ENCODE results near the gene MALL.
"Not testable (repeated sequence)": the region's sequence is repeated elsewhere in the genome, so short reads cannot be mapped to it uniquely, and the experiment has no call there.

MALL gene

DNA sequence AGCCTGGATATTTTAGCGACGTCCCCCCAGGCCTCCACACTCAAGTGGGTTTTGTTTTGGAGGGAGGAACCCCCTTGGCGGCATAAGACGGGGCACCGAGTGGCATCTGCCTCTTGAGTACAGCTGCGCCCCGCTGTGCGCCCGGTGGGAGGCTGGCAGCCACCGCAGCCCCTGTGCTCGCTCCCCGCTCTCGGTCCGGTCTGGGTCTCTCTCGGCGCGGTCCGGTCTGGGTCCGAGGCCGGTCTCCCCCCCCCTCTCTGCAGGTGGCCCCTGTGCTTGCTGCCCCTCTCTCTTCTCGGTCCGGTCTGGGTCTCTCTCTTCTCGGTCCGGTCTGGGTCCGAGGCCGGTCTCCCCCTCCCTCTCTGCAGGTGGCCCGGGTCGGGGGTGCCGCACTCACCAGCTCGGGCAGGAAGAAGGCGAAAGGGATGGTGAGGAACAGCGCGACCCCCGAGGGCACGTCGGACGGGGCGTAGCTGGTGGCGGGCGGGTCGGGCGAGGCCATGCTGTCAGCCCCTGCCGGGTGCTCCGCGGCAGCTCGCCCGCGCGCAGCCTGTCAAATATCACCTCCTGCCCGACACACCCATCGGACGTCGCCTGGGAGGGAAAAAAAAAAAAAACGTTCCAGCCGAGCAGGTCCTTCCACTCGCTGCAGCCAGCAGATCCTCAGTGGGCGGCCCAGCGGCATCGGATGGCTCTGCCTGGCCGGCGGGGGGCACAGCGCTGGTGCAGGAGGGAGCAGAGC, at the start of gene MALL:
Gene MALL (minus strand): TSS at position 532 of the 742 bp plus-strand sequence. CDS start 30 bp downstream, at position 502.
- DNase-seq: peak; percentile 30

- DNase-seq: peak; percentile 69
Measured at GRCh38 chr2:110157153-110157793, 41.7 kb upstream of the MALL start.

DNA sequence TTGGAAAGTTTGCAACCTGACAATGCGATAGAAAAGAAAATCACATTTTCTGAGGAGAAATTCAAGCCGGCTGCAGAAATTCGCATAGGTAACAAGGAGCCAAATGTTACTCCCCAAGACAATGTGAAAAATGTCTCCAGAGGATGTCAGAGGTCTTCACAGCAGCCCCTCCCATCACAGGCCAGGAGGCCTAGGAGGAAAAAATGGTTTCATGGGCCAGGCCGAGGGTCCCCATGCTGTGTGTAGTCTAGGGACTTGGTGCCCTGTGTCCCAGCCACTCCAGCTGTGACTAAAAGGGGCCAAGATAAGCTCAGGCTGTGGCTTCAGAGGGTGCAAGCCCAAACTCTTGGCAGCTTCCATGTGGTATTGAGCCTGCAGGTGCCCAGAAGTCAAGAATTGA, 39.2 kb upstream of the MALL start:
- DNase-seq: not testable (repeated sequence)

GRCh38 chr2:110154188-110154587, 38.6 kb upstream of the MALL start:
- not testable (repeated sequence) for DNase-seq

DNA sequence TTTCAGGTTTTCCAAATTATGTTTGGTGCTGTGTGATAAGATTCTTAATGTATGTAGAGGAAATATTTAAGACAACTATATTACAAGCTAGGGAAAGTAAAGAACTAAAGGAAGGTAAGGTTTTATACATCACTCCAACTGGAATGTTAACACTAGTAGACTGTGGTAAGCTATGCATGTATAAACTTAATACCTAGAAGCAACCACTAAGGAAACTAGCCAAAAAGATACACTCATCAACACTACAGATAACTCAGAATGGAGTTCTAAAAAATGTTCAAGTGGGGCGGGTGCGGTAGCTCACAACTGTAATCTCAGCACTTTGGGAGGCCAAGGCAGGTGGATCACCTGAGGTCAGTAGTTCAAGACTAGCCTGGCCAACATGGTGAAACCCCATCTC, 37.8 kb upstream of the MALL start:
- DNase-seq: no peak

- no peak for DNase-seq
Measured at GRCh38 chr2:110152943-110153342, 37.3 kb upstream of the MALL start.

GRCh38 chr2:110149330-110150220, 34.0 kb upstream of the MALL start:
- DNase-seq: peak; percentile 0

- no peak for DNase-seq
Measured at GRCh38 chr2:110146945-110147332, 31.3 kb upstream of the MALL start.

DNA sequence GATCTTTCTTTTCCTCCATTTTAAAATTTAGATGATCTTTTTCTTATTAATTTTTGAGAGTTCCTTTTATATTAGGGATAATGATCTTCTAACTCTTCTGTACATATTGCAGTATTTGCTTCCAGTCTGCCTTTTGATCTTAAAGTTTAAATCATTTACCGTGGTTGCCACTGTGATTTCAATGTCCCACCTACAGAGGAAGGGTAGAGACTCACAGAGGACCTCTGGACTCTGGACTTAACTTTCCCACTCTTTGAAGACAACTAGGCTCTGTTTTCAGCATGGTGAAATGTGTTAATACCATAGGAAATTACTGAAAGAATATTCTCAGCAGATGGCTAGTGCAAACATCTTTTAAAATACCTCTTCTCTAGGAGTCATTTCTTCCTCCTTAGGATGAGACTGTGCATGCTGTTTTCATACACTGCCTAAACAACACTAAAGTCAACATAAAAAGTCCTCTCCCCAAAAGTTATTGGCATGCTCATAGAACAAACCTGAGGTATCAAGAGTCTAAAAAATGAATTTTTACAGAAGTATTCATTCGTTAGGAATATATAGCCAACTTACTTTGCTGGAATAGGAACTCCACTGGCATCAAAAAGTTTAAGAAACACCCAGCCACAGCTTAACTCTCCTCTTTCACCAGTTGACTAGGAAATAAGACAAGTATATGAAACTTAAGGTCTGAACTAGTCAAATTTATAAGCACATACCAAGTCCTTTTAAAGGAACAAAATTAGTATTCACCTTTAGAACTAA, 30.7 kb upstream of the MALL start:
- no peak for DNase-seq

- no peak for DNase-seq
Measured at GRCh38 chr2:110143982-110144381, 28.4 kb upstream of the MALL start.

- DNase-seq: no peak
Measured at GRCh38 chr2:110140401-110140800, 24.8 kb upstream of the MALL start.

DNA sequence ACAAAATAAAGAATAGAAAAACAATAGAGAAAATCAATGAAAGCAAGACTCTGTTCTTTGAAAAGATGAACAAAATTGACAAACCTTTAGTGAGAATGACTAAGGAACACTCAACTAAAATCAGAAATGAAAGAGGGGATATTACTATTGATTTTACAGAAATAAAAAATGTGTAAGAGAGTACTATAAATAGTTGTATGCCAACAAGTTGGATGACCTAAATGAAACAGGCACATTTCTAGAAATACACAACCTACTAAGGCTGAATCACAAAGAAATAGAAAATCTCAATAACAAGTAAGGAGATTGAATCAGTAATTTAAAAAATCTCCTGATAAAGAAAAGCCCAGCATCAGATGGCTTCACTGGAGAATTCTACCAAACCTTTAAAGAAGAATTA, 18.4 kb upstream of the MALL start:
- no peak for DNase-seq

DNA sequence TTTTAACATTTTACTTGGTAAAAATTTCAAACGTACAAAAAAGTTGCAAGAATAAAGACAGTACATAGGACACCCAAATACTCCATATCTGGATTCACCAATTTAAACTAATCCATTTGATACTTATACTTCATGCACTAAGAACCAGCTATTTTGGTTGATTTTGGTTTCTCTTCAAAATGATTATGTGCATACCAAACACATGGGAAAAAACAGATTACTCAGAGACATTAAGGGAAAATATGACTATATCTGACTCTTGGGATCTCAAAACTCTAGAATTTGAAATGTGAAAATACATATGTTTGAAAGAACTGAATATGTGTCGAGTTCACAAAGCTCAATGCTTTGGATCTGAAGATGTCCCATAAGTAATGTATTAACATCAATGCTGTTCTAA, 15.5 kb upstream of the MALL start:
- DNase-seq: no peak

DNA sequence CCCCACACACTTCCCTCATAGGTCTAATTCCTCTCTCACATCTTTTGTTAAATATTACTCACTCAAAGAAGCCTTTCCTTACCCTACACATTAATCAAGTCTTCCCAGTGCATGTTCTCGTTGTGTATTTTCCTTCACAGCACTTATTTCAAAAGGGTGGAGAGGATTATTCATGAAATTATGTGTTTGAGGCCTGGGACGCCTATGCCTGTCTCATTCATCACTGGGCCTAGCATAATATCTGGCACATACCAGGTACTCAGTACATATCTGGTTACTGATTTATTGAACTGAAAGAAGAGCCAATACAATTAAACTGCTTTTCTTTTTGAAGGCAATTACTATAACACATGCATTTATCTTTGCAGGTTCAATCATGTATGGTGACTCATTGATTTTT, 15.1 kb upstream of the MALL start:
- no peak for DNase-seq

DNA sequence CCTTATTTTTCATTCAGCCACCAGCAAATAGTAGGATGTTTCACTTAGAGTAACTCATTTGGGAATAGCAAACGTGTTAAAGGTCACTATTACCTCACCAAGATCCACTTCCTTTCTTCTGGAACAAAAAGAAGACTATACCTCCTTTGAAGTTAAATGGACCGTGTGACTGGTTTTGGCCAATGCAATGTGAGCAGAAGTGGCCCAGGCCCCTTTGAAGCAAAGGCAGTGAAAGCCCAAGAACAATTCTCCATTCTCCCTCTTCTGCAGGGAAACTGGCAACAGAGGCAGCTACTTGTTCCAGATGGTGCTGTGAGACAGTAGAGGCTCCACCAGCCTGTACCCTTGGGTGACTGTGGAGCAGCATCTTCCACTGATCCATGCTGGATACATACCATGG, 11.3 kb upstream of the MALL start:
- DNase-seq: no peak

DNA sequence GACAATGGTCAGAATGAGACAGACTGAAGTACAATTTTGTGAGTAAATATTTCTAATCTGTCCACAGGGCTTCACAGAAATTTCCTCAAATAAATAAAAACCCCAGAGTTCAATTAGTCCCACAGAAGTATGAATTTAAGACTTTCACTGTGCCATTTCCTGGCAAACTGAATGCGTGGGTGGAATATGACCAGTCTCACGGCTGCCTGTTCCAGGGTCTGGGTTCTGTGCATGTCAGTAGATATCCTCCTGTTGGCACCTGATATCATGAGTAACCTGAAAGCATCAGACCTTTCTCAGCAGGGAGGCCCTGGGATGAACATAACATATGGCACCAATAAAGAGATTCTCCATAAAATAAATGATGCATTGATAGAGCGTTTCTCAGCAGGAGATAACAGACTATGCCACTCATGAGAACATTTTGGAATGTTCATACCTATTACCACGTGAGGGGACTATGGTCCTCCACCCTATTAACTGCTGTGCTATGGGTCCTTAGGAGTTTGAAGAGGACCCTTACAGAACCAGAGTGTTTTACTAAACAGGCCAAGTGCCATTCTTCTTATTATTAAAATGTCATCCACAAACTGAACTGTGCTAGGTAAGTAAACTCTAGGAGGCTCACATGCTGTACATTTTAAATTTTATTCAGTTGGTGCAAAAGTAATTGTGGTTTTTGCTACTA, 10.6 kb upstream of the MALL start:
- no peak for DNase-seq

- DNase-seq: no peak
Measured at GRCh38 chr2:110124939-110125691, 9.5 kb upstream of the MALL start.

- DNase-seq: no peak
Measured at GRCh38 chr2:110124038-110124825, 8.6 kb upstream of the MALL start.

- no peak for DNase-seq
Measured at GRCh38 chr2:110121592-110121991, 6.0 kb upstream of the MALL start.

GRCh38 chr2:110121052-110121334, 5.4 kb upstream of the MALL start:
- no peak for DNase-seq

Measured in hematopoietic multipotent progenitor cell treated with erythropoietin and hydrocortisone succinate and interleukin-3 and kit ligand, for 4 days (in vitro differentiated cells).